HuH-7 (cell line): ENCODE results near the gene HS1BP3.

Experiments used
- DNase-seq: peaks from one replicate; pipeline ENCODE4 v3.0.0; 2011; ENCODE audit warnings: low spot score

Gene HS1BP3

DNA sequence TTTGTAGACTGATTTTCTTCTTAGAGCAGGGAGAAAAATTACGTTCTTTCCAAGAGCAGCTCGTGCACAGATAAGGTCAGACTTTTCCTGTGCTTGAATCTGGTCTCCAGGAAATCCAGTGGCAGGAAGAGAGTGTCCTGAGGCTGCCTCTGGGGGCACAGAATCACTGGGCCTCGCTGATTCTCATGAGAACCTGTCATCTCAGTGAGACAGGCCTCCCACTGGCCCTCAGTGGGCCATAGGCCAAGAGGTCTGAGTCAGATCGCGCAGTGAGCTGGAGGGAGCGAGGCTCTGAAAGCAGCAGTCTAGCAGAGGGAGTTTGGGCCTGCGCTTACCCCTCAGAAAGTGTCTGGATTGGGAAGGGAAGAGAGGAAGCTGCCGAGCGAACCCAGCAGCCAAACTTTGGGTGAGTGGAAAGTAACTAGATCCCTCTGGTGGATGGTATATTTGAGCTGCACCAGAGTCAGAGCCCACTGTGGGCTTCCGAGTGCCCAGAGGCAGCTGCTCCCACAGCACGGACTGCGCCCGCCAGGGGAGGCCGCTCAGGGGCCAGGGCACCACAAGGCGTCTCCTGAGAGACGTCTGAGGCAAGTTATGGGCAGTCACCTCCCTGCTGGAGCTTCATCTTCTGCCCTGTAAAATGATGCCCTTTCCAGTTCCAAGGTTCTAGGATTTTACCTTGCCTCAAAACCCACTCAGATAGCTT, 24.2 kb upstream of the HS1BP3 start:
- DNase-seq: no peak

DNA sequence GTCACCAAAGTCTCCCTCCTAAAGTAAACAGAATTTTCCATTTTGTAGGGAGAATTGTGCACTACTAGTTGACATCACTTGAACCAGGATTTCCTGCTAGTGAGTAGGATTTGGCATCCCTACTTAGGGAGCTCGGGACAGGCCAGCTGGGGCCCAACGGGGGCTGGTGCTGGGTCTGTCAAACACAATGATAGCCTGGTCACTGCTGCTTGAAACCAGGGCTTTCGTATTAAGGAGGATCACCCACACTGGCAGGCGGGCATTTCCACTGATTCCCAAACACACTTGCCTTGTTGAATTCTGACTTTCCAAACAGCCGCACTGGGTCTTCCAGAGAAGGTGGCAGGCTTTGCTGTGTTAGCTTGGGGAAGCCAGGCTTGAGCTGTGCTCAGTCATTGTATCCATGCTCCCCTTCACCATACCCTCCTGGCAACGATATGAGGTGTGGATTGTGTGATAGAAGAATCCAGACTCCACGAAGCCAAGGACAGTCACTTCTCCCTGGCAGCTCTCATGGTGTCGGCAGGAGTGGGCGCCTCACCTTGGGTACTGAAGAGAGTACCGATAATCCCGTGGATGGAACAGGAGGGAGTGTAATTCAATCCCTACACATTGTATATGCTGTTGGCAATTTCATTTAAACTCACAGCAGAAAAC, 23.5 kb upstream of the HS1BP3 start:
- no peak for DNase-seq

DNA sequence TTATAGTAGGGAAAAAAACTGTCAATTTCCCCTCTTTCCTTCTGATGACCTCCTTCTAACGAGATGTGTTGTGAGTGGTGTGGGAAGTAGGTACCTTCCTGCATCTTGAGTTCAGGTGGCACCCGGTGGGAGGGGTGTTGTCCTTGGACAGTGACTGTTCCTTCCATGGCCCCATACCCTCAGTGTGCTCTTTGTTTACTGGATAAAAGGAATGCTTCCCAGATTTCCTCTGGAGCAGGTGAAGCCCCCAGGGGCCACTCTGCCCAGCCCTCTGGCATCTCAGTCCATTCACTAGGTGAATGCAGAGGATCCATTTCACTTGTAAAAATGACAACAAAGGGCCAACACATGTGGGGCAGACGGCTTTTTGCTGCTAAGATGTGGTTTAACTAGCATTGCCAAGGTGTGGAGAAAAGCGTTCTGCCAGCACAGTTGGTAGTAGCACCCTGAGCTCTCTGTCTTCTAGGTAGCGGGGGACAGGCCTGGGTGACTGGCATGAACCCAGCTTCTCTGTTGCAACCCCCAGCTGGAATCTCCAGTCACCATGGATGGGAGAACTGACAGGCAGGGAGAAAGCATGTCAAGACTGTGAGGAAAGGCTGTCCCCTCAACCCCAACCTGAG, 22.9 kb upstream of the HS1BP3 start:
- no peak for DNase-seq

DNA sequence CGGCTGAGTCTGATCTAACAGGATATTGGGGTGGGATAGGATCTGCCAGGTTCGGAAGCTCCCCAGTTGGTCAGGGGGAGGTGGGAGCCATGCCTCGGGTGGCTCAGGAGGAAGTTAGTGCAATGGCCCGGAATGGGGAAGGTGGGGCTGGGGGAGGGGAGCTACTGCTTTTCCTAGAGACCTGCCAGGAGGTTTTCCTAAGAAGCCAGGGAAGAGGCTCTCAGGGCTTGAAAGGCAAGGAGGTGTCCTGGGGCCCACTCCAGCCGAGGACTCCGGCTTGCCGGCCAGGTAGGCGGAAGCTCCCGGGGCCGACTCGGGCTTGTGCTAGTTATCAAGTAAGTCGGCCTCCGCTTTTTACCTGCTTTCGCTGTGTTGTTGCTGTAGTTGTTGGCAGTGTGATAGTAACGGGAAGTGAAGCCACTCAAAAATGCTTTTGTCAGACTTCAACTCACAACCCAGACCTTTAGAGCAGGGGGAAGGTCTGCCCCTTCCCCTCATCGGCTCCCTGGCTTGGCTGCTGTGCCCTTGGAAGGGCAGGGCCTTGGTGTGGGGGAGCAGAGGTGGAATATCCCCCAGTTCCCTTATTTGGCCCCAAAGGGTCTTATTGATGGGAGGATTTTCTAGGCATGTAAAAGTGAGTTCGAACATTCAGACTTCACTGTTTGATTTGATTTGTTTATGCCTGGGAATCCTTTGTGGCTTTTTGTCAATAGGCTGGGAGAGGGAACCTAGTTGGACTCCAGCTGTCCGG, 21.5 kb upstream of the HS1BP3 start:
- no peak for DNase-seq

DNA sequence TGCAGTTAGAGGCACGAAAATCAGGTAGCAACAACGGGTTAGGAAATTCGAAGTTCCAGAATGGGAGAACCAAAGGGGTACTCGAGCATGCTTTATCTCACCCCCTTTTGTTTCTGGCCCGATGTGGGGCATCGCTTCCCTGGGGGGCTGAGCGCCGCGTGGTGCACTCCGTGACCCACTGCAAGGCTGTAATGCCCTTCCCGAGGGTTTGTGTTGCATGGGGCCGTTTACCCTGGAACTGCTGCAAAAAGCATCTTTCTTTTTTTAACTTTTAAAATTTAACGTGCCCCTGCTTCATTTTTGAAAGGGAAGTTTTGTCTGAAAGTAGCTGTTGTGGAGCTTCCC, 20.8 kb upstream of the HS1BP3 start:
- no peak for DNase-seq

DNA sequence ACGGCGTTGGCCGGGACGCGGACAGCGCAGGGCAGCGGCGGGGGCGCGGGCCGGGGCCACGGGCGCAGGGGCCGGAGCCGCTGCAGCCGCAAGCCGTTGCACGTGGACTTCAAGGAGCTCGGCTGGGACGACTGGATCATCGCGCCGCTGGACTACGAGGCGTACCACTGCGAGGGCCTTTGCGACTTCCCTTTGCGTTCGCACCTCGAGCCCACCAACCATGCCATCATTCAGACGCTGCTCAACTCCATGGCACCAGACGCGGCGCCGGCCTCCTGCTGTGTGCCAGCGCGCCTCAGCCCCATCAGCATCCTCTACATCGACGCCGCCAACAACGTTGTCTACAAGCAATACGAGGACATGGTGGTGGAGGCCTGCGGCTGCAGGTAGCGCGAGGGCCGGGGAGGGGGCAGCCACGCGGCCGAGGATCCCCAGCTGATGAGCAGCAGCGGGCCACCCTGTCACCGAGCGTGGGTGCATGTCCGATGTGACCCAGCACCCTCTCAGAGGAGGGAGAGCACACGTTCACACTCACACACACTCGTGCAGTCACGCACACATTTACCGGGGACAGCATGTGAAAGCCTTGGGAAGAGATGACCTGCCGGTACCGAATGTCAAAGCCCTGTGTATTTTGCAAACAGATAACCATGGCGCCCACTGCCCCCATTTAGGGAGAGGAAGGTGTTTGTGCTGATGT, 20.3 kb upstream of the HS1BP3 start:
- no peak for DNase-seq

DNA sequence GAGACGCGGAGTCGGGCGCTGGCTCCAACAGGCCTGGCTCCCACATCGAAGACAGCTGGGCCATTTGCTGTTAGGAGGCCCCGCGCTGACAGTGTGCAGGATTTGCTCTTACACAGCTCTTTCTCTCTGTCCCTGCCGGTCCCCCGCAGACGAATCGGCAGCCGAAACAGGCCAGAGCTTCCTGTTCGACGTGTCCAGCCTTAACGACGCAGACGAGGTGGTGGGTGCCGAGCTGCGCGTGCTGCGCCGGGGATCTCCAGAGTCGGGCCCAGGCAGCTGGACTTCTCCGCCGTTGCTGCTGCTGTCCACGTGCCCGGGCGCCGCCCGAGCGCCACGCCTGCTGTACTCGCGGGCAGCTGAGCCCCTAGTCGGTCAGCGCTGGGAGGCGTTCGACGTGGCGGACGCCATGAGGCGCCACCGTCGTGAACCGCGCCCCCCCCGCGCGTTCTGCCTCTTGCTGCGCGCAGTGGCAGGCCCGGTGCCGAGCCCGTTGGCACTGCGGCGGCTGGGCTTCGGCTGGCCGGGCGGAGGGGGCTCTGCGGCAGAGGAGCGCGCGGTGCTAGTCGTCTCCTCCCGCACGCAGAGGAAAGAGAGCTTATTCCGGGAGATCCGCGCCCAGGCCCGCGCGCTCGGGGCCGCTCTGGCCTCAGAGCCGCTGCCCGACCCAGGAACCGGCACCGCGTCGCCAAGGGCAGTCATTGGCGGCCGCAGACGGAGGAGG, 19.6 kb upstream of the HS1BP3 start:
- no peak for DNase-seq

DNA sequence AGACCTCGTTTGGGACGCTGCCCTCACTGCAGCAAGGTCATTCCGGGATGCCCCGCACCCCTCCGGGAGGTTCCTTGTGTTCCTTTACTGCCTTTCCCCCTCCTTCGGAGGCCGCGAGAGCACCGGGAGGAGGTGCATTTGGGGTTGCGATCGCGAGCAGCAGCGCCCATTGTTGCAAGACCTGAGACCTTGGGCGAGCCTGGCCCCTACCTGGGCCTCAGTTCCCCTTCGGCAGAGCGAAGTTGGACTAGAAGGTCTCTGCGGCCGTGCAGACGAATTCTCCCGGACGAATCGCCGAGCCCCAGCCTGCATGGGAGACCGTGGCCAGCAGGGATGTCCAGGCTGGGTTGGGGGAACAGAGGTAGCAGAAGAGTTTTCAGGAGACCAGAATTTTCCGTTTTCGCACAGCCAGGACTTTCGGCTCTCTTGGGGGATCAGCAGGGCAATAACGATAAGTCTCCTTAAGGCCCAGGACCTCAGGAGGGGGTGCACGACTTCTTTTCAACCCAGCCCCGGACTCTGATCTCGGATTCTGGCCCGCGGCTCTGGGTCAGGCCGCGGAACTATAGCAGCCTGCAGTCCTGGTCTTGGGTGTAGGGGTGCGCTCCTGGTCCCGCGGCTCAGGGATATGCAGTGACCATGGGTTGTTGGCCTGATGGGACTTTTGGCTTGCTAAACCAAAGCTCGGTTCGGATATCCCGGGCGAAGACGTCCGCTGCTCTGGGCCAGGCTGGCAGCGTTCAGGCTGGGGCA, 18.8 kb upstream of the HS1BP3 start:
- no peak for DNase-seq

DNA sequence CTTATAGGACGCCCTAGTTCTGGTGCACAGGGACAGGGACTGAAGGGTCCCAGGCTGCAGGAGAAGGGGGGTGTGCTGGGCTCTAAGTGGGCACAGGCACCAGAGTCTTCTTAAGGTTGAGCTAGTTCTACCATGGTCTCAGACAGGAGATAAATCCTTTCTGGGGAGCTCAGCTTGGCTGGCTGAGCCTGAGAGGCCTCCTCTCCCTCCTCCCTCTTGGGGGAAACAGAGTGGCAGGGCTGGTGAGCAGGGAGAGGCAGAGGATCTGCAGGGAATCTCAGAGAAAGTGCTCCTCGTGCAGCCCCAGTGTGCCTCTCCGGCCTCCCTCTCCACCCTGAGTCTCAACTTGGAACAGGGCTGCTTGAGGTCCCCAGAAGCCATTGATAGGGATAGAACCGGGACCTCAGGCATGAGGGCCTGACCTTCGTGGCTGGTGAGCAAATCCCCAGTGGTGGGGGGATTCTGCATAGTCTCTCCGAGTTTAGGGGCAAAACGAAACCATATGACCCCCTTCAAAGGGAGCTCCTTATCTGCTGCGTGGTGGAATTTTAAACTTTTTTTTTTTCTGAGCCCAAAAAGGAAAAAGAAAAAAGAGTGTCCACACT, 18.1 kb upstream of the HS1BP3 start:
- DNase-seq: no peak

DNA sequence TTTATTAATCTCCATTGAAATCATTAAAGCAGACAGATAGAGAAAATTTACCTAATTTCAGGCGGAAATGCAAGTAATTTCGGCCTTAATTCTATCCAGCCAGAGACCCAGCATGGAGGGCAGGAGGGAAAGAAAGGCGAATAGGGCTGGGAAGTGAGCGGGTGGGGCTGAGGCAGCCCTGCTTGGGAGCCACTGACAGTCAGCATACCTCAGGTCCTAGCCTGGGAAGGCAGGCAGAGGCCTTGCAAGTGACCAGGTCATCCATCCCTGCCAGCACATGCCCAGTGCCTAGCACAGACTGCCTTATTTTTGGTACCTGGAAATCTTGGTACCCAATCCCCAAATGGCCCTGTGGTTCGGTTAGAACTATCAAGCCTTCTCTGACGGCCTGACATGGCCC, 17.6 kb upstream of the HS1BP3 start:
- no peak for DNase-seq

DNA sequence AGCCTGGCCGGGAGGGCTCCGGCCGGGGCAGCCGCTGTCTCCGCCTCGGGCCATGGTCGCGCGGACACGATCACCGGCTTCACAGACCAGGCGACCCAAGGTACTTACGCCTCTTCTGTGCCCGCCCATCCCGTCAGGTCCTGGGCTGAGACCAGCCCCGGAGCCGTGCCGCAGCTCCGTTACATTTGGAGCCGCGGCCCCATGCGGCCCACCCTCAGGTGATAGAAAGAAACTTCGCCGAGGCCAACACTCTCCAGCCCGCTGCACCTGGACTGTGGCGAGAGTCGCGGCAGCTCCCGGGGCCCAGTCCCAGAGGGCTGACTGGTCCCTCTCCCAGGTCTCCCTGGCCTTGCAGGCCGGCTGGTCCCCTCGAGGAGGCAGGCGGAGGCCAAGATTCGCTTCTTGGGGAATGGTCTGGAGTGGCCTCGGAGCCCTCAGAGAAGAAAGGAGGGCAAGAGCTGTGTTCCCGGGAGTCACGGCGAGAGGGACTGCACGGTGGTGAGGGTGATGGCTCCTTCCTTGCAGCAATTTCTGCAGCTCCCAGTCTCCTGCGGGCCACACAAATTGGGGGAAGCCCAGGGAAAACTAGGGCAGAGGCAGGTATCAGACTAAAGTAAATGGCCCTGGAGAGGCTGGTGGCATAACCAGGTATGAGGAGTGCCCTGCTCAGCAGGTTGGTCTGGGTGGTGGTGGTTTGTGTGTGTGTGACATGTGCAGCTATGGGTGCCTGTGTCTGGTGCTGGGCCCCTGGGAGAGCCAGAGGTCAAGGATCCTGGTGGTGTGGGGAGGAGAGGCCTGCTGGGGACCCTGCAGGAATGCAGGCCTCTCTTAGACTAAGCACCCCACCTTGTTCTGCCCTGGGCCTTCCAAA, 16.9 kb upstream of the HS1BP3 start:
- DNase-seq: peak; percentile 55

DNA sequence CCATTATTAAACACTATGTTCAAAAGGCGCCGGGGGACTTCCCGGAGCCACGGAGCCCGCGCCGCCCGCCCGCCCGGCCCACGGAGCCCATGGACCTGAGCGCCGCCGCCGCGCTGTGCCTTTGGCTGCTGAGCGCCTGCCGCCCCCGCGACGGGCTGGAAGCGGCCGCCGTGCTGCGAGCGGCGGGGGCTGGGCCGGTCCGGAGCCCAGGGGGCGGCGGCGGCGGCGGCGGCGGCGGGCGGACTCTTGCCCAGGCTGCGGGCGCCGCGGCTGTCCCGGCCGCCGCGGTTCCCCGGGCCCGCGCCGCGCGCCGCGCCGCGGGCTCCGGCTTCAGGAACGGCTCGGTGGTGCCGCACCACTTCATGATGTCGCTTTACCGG, 16.2 kb upstream of the HS1BP3 start:
- DNase-seq: no peak

DNA sequence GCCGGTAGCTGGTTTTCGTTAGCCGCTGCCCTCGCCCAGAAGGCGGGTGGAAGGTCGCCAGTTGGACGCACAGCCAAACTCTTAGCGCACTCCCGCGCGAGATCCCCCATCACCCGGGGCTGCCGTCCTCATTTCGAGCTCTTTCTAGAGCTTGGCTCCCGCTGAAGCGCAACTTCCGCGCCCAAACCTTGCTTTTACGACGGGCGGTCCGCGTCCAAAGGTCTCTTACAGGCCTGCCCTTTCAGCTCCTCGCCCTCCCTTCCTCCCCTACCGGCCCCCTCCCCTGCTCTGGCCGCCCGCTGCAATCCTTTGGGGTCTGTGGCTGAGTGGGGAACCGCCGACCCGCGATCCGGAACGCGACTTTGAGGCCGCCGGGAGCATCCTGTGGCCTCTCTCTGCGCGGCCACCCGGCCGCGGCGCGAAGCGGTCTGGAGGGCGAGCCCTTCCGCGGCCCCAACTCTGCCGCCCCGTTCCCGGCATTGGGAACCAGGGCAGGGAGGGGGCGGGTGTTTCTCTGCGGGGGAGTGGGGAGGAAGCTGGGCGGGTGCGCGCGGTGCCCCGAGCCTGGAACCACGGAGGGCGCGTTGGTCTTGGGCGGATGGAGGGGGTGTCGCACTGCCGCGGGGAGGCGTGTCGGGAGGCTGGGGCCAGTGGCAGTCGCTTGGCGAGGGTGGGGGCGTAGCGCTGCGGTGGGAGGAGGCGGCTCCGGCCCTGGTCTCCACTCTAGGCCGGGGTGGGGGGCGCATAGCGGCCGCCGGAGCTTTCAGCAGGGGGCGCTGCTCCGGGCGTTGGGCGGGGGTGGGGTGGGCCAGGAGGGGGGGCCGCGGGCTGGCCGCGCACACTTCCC, 15.6 kb upstream of the HS1BP3 start, which contains the start of gene GDF7:
GDF7 (plus strand) TSS at position 841 of the 847 bp plus-strand sequence. CDS start 96 bp downstream, outside the sequence.
- peak; percentile 96 for DNase-seq

DNA sequence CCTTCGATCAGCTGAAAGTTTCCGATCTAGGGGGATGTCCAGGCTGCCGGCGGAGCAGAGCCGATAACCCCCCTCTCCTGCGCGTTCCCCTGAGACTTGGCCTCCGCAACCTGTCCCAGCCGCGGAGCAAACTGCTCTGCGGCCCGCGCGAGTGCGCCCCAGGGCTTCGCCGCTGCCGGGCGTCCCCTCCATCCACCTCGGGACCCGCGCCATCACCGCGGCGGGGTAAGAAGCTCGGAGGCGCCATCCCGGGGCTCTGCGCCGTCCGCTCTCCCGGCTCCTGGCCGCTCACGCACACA, 15.1 kb upstream of the HS1BP3 start:
- peak; percentile 44 for DNase-seq

DNA sequence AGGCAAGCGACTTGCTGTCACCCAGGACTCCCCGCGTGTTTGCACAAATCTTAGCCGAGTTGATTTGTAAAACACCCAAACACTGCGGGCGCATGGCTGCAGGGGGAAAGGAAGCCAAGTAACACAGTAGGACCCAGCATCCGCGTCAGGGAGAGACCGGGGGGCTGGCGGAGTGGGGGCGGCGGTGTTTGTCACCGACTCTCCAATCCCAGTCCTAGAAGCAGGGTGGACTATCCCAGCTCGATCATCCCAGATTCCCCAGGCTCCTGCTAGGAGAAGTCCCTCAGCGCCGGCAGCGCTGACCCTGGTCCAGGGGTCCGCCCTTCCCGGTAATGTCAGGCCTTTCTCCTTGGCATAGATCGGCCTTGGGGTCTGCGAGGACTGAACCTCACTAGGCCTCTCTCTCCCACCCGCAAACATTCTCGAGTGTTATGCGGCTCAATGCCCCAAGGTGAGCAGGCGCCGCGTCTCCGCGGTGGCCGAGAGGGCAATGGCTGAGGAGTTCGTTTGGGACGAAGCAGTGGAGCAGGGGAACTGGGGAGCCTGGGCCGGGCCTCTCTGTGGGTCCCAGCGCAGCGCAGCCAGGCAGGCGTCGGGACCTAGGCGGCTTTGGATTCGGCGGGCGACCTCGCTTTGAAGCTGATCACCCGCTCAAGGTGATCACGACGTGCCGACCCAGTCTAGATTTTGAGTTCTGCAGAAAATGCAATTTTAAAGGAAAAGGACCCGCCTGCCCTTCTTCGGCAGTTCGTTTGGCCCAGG, 14.5 kb upstream of the HS1BP3 start:
- no peak for DNase-seq

DNA sequence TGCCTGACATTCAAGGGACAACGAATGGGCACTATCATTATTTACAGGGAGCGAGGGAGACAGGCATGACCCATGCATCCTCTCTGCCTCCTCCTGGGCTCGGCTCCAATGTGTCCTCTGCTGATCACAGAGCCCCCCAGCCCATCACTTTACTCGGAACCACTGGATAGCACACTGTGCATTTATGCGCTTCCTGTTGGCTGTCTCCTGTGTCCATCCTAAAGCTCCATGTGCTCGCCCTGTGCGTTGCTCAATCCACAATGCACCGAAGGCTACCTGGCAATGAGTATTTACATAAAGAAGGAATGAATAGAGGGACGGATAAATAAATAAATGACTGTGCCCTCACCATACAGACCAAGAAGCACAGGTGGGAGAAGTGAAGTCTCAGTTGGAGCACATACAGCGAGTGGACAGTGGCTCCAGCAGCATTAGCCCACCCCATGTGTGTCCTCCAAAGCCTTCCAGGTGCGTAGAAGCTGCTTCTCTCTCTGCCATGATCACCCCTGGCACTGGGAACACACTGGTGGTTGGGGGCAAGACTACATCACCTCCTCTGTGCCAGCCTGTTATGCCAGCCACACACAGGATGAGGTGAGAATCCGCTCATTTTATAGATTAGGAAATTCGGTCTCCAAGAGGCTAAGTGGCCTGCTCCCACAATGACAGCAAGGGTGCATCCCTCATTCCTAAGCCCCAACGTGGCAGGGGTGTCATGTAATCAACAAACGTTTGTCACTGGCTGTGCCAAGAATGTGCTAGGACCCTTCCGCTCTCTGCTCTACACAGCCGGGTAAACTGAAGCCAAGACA, 13.7 kb upstream of the HS1BP3 start:
- DNase-seq: no peak

DNA sequence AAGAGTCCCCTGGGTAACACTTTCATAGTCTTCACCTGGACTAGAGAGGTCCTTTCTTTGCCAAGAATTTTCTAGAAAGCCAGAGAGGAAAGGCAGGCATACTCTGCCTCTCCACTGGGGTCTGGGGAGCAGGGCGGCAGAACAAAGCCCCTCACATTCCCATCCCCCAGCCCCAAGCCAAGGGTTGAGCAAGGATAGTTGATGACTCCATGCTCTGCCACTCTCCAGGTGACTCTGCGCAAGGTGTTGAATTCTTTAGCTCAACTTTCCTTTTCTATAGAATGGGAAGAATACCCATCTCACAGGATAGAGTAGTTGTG, 13.1 kb upstream of the HS1BP3 start:
- DNase-seq: no peak
